Caco-2 (cell line): Measurements from ENCODE around the gene CAPN13. TPM values are rescaled to one million over a fixed set of nuclear protein-coding genes. Genes with fewer than 3 reads are reported as not detected.

Experiments
- BruUV-seq: library from RNA; stranded (reverse); fragments of 400-500 nt; replicated peaks from 2 replicates; lab custom pipeline; 2021; lab: Mats Ljungman, UMichigan
- CTCF ChIA-PET: fragments of 300-600 bp; sonication (Branson Sonifier 250); formaldehyde crosslinking; loops from one replicate; lab custom pipeline; 2022; ENCODE audit warnings: antibody characterized with exemption; lab: Charles Lee
- POLR2A ChIA-PET: fragments of 300-600 bp; sonication (Branson Sonifier 250); formaldehyde crosslinking; loops from one replicate; lab custom pipeline; 2022; ENCODE audit warnings: antibody characterized with exemption; lab: Charles Lee
- DNase-seq, 2 experiments: peaks; one replicate each; pipeline versions ENCODE4 v3.0.0 to v3.0.0-alpha.2; 2020 to 2022
- H3K27me3 ChIP-seq: replicated peaks from 2 replicates; pipeline ENCODE4 v1.6.0; 2011; ENCODE audit warnings: low read length; ENCODE audit not compliant: control insufficient read depth, insufficient read depth
- H3K36me3 ChIP-seq: 2 replicates; pipeline ENCODE4 v1.5.1; 2011; ENCODE audit warnings: low read length; ENCODE audit not compliant: control insufficient read depth, insufficient read depth
- H3K4me1 ChIP-seq: fragments of 250-450 bp; sonication (Bioruptor Pico); 2 replicates; pipeline ENCODE4 v1.5.1; 2020; ENCODE audit warnings: mild to moderate bottlenecking
- H3K4me3 ChIP-seq: 2 replicates; pipeline ENCODE4 v1.5.1; 2011; ENCODE audit warnings: low read depth, mild to moderate bottlenecking, control low read depth, low read length
- H3K9me3 ChIP-seq: fragments of 250-450 bp; sonication (Bioruptor Pico); 2 replicates; pipeline ENCODE4 v1.5.1; 2020; ENCODE audit warnings: mild to moderate bottlenecking, moderate library complexity
- H3K27ac Mint-ChIP-seq: one replicate; pipeline ENCODE4 v1.8.0; 2022; ENCODE audit warnings: mixed read lengths; ENCODE audit not compliant: unreplicated experiment
- H3K27me3 Mint-ChIP-seq: one replicate; pipeline ENCODE4 v1.8.0; 2022; ENCODE audit warnings: mixed read lengths; ENCODE audit not compliant: insufficient read depth, unreplicated experiment
- H3K36me3 Mint-ChIP-seq: one replicate; pipeline ENCODE4 v1.8.0; 2022; ENCODE audit warnings: mild to moderate bottlenecking, mixed read lengths; ENCODE audit not compliant: insufficient read depth, unreplicated experiment
- H3K4me1 Mint-ChIP-seq: one replicate; pipeline ENCODE4 v1.8.0; 2022; ENCODE audit warnings: low read depth, mixed read lengths; ENCODE audit not compliant: unreplicated experiment
- H3K4me3 Mint-ChIP-seq: one replicate; pipeline ENCODE4 v1.8.0; 2022; ENCODE audit warnings: mild to moderate bottlenecking, moderate library complexity, mixed read lengths; ENCODE audit not compliant: unreplicated experiment
- H3K9me3 Mint-ChIP-seq: one replicate; pipeline ENCODE4 v1.8.0; 2022; ENCODE audit warnings: mixed read lengths; ENCODE audit not compliant: unreplicated experiment
- CTCF ChIP-seq, 2 experiments: fragments of 200-600 bp in 1 of 2; IDR thresholded peaks; 1 replicate in 1 of 2; 2 replicates in 1 of 2; pipeline versions ENCODE4 v1.5.1 to v1.8.0; 2011 to 2022; ENCODE audit warnings: antibody characterized with exemption in 1 of 2, control low read depth in 1 of 2, inconsistent platforms in 1 of 2, low read depth in 1 of 2, low read length in 1 of 2, mild to moderate bottlenecking in 1 of 2, moderate library complexity in 1 of 2; ENCODE audit not compliant: insufficient read depth in 1 of 2, severe bottlenecking in 1 of 2, unreplicated experiment in 1 of 2
- intact Hi-C: fragments of 100-400 bp; cut with micrococcal nuclease; formaldehyde crosslinking; loops from one replicate; pipeline ENCODE4 v1.10.0; 2022; ENCODE audit not compliant: unreplicated experiment
- total RNA-seq: library from RNA; stranded (reverse); gene quantifications from 2 replicates; pipeline ENCODE4 v1.2.3, GENCODE V29; 2022

CAPN13 gene
- total RNA-seq, 1 experiment from 2014 or later: 2.1 TPM

DNA sequence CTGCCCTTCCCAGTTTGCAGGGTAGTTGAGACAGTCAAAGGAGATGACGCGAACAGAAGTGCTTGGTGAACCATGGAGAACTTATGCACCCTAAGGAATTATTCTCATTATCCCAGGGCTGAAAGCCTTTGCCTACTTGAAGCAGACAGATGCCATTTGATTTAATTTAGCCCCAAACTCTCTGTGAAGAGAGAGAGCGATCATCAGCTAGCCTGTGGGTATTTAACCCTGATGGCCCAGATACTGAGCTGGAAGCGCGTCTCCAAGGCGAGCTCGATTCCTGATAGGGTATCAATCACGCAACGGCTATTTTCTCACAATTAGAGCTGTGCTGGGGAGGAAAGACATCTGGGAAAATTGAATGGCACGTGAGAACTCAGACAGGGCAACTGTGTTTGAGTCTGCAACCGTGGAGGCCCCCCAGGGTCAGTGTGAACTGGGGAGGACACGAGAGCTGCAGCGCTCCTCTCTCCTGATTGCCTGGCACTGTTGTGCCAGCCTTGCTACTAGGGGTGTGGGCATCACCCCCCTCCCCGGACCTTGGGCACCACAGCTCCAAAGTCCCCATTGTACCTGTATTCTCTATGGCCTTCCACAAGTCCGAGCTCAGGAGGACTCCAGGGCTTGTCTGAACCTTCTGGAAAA, 73.2 kb downstream of the CAPN13 start:
- POLR2A ChIA-PET: no interaction called here

DNA sequence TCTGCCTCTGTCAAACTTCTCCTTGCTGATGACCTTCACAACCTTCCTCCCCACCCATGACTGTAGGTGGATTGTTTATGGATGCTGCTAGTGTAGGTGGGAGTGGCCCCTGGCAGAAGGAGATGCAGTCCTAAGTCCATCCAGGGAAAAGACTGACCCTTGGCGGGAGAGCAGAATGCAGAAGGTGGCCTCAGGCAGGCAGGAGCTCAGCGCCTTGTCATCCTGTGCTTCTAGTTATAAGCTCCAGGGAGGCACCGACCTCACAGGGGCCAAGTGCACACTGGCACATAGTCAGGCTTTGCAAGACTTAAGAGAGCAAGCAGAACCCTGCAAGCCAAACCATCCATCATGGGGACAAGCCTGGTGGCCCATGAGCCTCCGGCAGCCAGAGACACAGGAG, 74.4 kb downstream of the CAPN13 start:
- H3K27ac Mint-ChIP-seq: no peak overlapping the region
- H3K36me3 ChIP-seq: no peaks in the 10 kb centered on the region
- H3K4me1 ChIP-seq: no peaks in the 10 kb centered on the region
- H3K4me1 Mint-ChIP-seq: no peaks in the 10 kb centered on the region
- no peaks in the 10 kb centered on the region for H3K9me3 Mint-ChIP-seq
- H3K4me3 Mint-ChIP-seq: no peak overlapping the region
- peaks cover 4% of the 10 kb centered on the region for H3K27me3 Mint-ChIP-seq
- CTCF ChIA-PET: interaction anchor here (1.7 kb wide), 1 partner anchor 21 kb away, joined by 4 read pairs; no protein-coding TSS in a partner anchor
- no peaks in the 10 kb centered on the region; the same call in 1 of the 2 replicates for H3K27me3 ChIP-seq
- DNase-seq: no peak
- no TSS peak for BruUV-seq
- intact Hi-C loops: no loop called here
- TF ChIP-seq CTCF (IDR thresholded peaks at IDR 0.05; ENCODE audit: insufficient read depth in 1 of 2, low read depth in 1 of 2, low read length in 1 of 2, severe bottlenecking in 1 of 2, unreplicated experiment in 1 of 2): no peak
- POLR2A ChIA-PET: no interaction called here
- H3K4me3 ChIP-seq: no peak overlapping the region
- H3K36me3 Mint-ChIP-seq: no peaks in the 10 kb centered on the region
- no peaks in the 10 kb centered on the region for H3K9me3 ChIP-seq

More for the DNA sequence above, 73.2 kb downstream of the CAPN13 start:
- Histone ChIP-seq H3K4me3 (no peak overlapping the region), H3K9me3 (no peaks in the 10 kb centered on the region), H3K4me1 (no peaks in the 10 kb centered on the region), H3K36me3 (no peaks in the 10 kb centered on the region), H3K27me3 (no peaks in the 10 kb centered on the region; the same call in 1 of the 2 replicates)
- TF ChIP-seq CTCF (IDR thresholded peaks at IDR 0.05; ENCODE audit: insufficient read depth in 1 of 2, low read depth in 1 of 2, low read length in 1 of 2, severe bottlenecking in 1 of 2, unreplicated experiment in 1 of 2): no peak
- intact Hi-C loops: no loop called here
- H3K4me1 Mint-ChIP-seq: no peaks in the 10 kb centered on the region
- H3K4me3 Mint-ChIP-seq: no peak overlapping the region
- no peak overlapping the region for H3K27ac Mint-ChIP-seq
- no peak for DNase-seq
- BruUV-seq: no TSS peak
- H3K36me3 Mint-ChIP-seq: no peaks in the 10 kb centered on the region
- H3K9me3 Mint-ChIP-seq: no peaks in the 10 kb centered on the region
- CTCF ChIA-PET: interaction anchor here (1.2 to 1.7 kb wide), 2 partner anchors 22 to 23 kb away, joined by 3 to 4 read pairs; no protein-coding TSS in a partner anchor
- peaks cover 6% of the 10 kb centered on the region for H3K27me3 Mint-ChIP-seq

DNA sequence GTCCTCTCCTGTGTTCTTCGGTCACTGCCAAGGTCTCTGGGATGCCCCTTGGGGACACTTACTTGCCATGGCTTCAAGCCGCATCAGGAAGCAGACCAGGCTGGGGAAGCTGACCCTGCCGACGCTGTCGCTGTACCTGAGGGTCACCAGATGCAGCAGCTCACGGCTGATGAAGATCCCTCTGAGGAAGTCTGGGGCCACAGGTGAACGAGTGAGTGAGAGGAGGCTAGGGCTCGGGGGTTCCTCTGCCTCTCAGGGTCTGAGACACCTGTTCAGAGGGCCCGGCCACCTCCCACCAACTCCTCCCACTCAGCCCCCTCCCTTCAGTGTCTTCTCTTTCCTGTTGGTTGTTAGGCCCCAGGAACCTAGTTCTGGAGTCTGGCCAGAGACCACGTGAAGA, 74.9 kb downstream of the CAPN13 start:
- peaks cover 2% of the 10 kb centered on the region for H3K27me3 Mint-ChIP-seq
- intact Hi-C loops: no loop called here
- H3K9me3 Mint-ChIP-seq: no peaks in the 10 kb centered on the region
- H3K27ac Mint-ChIP-seq: no peak overlapping the region
- DNase-seq: no peak
- Histone ChIP-seq H3K27me3 (no peaks in the 10 kb centered on the region; the same call in 1 of the 2 replicates), H3K36me3 (no peaks in the 10 kb centered on the region), H3K9me3 (no peaks in the 10 kb centered on the region), H3K4me3 (no peak overlapping the region), H3K4me1 (no peaks in the 10 kb centered on the region)
- BruUV-seq: no TSS peak
- ChIA-PET POLR2A (no interaction called here), CTCF (interaction anchor here (1.7 kb wide), 1 partner anchor 21 kb away, joined by 4 read pairs; no protein-coding TSS in a partner anchor)
- no peak overlapping the region for H3K4me3 Mint-ChIP-seq
- H3K36me3 Mint-ChIP-seq: no peaks in the 10 kb centered on the region
- H3K4me1 Mint-ChIP-seq: no peaks in the 10 kb centered on the region
- TF ChIP-seq CTCF (IDR thresholded peaks at IDR 0.05; ENCODE audit: insufficient read depth in 1 of 2, low read depth in 1 of 2, low read length in 1 of 2, severe bottlenecking in 1 of 2, unreplicated experiment in 1 of 2): no peak
